GM19324 (cell line): ENCODE results near the gene ZNF740.

Source experiments
- ATAC-seq: cut with Tn5 transposase; IDR thresholded peaks from one replicate; pipeline ENCODE4 v1.9.1; 2021; ENCODE audit warnings: mild to moderate bottlenecking, moderate library complexity; ENCODE audit not compliant: unreplicated experiment, low FRiP score

The ZNF740 gene

DNA sequence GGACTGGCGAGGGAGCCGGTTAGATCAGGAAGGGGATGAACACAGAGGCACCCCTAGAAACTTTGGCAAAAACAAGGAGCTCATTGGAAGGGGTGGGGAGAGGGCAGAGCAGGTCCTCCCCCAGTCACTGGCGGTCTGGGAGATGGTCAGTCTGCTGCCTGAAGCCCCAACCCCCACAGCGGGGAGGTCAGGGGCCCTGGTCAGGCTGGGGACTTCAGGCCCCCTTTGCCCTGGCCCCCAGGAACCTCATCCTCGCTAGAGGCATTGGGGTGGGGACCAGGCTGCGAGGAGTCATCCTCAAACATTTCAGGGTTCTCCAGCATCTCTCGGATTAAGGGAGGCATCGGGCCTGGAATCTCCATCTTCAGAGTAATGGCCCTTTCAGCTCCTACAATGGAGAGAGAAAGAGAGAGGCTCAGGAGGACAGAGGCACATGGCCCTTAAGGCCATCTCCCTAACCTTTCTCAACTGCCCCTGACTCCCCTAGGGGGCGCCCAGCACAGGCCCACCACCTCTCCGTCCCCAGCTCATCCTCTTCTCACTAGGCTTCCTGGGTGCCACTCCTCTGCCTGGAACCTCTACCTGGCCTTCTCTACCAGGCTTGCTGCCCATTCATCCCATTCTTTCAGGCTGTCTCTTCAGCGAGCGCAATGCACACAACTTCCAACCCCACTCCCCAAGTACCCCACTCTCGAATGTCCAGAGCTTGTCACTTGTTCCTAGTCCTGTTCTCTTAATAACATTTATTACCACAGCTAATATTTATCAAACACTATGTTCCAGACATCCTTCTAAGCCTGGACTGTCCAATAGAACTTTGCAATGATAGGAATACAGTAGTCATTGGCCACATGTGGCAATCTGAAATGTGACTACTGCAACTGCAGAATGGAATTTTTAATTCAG is 31.2 kb downstream of the ZNF740 start:
- ATAC-seq: no peak

DNA sequence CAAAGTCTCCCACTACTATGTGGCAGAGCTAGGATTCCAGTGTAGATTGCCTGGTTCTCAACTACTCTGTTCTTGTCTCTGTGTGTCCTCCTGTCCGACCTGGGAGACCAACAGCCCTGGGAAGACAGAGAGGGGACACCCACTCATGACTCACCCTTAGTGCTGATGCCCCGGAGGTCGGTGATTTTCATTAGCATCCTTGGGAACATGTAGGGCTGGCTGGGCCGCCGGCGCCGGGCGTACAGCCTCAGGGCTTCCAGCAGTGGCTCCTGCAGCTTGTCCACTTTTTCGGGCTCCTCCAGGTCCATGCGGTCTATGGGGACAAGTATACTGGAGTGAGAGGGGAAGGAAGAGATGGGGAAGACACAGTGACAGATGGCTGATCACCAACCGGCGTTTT is 32.4 kb downstream of the ZNF740 start:
- no peak for ATAC-seq

DNA sequence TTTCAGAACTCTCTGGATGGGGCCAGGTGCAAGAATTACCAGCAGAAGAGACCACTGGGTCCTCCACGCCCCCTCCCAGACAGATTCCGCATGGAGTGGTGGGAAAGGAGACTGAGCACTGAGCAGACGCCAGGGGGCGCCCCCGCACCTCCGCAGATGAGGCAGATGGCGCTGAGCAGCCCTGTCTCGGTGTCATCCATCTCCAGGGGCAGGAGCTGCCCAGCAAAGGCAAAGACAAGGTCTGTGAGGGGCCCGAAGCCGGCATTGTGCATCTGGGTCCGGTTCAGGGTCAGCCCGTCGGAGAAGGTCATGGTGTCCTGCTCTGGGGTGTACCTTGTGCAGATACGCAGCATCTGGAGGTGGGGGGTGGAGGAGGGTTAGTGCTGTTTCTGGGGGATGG is 32.8 kb downstream of the ZNF740 start:
- ATAC-seq: no peak

DNA sequence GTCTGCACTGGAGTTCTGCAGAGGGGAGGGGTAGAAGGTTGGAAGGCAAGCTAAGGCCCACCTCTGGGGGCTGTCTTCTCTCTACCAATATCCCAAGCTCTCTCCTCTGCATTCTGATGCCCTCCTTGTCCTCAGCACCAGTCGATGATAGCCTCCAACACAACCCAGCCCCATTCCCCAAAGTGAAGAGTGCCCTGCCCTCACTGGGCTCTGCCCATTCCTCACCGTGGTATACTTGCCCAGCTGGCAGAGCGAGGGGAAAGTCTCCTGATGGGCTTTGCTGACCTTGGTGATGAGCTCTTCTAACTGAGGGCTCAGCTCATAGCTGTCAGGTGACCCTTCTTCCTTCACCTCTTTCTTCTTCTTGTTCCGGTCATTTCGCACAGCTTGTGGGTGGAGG is 33.7 kb downstream of the ZNF740 start:
- no peak for ATAC-seq

DNA sequence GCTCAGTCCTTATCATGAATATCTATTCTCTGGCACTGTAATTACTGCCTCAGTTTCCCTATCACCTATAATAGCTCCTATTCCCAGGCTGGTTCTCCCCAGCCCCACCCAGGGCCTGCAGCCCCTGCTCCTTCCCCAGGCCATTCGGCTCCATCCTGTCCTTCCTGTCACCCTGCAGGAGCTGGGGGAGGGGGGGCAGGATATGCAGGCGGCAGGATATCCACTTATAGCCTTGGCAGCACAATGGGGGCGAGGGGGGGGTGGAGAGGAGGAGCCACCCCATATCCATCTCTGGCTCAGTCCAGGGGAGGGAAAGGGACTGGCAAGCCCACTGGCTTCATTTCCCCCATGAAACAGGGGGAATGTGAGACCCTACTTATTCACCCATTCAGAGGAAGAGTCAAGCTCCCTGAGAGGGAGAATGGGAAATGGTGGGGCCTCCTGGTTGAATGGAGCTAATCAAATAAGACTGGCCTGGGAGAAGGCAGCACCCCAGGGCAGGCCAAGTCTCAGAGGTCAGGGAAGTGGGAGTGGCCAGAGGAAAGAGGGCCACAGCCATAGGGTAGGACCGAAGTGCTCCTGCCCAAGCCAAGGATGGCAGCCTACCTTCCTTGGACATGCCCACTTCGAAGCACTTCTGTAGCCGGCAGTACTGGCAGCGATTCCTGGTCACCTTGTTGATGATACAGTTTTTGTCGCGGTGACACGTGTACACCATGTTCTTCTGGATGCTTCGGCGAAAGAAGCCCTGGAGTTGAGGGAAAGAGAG is 34.3 kb downstream of the ZNF740 start:
- ATAC-seq: no peak

DNA sequence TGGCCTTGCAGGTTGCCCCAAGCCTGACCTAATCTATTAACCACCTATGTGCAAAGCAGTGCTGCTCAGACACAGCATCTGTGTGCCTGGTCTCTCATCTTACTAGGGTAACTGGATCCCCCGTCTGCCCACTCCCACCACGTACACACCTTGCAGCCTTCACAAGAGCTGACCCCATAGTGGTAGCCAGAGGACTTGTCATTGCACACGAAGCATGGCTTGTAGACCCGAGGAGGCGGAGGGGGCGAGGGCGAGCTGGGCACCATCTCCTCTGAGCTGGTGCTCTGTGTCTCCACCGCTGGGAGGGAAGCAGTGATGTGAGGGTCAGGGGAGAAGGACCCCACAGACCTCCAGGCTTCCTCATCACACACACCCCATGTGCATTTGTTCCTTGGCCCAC is 35.0 kb downstream of the ZNF740 start:
- no peak for ATAC-seq

DNA sequence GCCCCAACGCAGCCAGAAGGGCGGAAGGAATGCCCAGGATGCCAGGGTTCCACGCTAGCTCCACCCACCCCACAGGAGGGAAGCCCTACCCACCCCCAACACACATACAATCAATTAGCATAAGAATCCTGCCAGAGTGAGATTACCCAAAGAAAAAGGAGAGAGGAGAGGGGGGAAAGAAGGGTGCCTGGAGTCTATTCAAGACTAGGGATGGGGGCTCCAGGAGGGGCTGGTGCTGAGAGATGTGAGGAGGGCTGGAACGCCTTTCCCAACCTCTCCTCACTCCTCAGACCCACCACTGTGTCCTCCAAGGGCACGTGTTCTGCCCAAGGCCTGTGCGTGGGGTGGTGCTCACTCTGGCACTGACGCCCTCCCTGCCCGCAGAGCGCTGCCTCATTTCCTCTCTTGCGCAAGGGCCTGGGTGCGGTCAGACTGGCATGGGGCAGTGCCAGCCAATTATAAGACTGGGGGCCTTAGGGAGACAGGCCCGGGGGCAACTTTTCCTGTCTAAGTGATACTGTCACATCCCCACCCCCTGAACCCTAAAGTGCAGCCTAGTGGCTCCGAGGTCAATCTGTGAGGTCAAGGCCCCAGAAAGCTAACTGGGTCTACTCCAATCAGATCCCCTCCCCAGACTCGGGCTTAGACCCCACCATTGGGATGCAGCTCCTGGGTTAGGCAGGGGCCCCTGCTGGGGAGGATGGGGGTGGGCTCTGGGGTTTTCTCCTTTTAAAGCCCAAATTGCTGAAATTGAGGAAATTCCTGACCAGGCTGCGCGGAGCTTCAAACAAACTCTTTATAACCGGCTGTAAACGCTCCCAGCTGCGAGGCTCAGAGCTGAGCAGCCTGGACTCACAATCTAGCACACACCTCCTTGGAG is 36.8 kb downstream of the ZNF740 start:
- ATAC-seq: no peak

DNA sequence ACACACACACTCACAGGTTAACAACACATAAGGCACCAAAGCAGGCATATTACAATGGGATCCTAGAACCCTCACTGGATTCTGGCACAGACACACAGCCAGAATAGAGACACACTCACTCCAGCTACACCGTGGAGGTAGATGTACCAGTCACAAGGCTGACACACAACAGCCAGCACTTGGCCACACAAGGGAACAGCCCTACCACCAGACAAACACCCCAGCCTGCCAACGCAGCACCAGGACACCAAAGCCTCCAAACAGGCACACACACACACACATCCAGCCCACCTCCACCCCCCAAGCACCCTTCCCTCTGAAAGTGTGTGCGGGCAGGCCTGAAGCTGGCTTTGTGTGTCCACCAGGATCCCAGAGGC is 37.4 kb downstream of the ZNF740 start:
- ATAC-seq: no peak

DNA sequence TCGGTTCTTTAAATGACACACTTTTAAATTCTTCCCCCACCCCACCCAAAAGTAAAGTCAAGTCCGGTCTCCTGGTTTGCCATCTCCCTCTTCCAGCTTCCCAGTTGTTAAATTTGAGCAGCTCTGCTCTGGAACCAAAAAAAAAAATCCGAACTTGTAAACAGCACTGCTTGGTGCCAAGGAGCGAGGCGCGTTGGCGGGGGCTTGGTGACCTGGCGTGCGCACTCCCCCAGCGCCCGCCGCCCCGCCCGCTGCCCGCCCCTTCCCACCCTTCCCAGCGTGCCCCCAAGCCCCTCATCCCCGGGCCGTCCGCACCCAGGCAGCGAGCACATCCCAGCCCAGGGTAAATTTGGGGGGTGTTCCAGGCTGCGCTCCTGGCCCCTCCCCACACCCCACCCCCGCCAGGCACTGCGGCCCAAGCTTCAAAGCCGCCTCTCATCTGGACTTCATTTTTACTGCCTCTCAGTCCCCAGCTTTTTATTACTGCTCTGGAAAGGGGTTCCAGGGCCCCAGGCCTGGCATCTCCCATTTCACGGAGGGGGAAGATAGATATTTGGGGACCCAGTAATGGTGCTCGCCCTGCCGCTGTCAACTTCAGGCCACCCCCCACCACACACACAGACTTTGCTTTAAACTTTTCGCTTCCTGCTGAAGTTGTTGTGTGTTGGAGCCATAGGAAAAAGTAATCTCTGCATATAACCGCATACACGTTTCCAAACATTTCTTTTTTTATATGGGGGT is 38.2 kb downstream of the ZNF740 start:
- no peak for ATAC-seq

DNA sequence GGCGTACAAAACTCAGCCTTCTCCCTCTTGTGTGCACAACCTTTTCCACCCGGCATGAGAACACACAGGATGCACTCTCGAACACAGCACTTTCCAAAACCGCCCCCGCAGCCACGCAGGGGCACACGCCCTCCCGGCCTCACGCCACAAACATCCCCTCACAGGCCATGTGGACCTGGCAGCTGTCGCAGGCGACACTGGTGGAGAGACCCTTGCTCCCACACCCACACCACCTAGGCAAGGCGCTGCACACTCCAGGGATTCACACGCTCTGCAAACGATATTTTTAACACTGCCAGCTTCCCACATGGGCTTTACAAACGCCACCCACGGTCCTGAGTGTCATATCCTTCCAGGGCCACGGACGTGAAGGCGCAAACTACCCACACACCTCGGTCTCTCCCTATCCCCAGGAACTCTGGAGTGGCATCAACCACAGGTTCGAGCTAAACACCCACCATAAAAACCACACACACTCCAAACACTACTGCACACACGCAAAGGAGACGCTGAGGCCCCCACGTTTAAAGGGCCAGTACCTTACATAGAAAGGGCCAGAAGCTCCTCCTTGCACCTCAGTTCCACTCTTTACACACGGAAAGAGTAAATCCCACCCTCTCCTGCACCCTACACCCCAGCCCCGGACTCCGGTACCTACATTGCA is 38.9 kb downstream of the ZNF740 start:
- ATAC-seq: no peak

DNA sequence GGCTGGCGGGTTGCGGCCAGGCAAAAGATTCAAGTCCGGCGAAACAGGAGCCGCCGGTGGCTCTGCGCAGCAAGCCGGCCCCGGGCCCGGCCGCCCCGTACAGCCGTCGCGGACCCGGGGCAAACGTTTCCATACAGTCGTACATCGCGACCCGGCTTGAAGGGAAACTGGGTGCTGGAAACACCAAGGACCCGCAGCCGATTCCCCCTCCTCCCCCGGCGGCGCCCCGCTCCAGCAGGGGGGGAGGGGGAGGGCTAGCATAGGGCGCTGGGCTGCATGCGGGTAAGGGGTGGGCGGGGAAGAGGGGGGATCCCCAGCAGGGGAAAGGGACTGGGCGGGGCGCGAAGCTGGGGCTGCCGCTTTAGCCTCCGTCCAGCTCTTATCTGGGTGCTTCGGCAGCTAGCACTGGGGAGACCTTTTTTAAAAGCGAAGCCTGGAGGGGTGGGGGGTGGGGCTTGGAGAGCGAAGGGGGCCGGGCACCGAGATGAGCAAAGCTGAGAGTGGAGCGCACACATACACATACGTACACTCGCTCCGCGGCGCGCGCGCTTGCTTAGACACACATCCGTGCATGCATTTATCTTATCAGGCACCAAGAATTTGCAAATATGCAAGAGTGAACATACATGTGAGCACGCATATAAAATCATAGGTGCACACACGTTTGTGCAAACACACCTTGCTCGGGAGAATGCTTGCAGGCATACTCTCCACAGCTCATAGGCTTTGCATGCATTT is 39.6 kb downstream of the ZNF740 start:
- no peak for ATAC-seq

DNA sequence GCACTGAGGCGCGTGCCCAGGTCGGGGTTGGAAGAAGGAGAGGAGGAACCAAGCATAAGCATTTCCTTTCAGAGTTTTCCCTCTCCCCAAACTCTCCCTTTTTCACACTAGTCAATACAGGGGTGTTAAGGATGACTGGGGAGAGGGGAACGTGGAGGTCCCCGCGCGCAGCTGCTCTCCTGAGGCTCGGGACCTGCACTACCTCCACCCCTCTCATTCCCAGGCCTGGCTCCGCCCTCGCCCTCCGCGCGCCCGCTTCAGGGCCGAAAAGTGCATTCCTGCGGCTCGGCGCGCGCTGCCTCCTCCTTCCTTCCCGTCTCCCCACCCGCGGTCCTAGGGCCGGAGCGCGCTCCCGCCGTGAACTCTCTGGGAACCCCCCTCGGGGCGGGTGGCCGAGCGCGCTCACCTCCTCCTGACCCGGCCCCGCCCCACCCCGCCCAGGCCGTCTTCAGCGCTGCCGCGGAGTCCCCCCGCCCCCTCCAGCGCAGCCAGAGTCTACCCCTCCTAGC is 40.2 kb downstream of the ZNF740 start:
- ATAC-seq: no peak

DNA sequence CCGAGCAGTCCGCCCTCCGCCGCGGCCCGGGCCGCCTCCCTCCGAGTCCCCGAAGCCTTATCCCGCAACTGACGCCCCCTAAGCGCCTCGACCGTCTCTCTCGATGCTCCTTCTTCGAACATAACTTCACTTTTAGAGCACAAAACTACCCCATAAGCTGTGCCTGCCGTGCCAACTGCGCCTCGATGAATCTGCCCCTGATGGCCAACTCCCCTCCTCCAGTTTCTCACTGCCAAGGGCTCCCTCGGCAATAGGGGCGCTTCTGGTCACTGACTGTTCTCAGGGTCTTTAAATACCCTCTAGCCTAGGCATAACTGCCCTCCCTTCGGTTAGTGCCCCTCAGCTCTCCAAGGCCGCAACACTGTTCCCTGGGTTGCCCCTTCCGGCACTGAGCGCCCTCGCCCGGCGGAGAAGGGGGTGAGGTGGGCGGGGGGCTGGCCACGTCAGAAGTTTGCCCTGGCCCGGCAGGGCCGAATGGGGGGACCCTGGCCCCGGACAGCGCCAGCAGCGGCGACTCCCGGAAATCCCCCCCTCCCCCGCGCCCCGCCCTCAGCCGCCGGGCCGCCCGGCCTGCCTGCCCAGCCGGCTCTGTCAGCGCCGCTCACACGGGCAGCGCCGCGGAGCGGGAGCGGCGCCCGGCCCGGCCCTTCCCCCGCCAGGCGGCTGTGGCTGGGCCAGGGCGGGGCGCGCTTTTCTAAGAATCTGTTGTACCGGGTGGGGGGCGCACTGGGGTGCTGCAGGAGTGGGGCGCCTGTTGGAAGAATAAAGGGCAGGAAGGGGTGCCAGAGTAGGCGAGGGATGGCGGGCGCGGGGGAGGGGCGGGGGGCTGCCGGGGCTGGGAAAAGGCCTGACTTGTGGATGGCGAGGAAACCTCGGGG is 40.9 kb downstream of the ZNF740 start:
- no peak for ATAC-seq

DNA sequence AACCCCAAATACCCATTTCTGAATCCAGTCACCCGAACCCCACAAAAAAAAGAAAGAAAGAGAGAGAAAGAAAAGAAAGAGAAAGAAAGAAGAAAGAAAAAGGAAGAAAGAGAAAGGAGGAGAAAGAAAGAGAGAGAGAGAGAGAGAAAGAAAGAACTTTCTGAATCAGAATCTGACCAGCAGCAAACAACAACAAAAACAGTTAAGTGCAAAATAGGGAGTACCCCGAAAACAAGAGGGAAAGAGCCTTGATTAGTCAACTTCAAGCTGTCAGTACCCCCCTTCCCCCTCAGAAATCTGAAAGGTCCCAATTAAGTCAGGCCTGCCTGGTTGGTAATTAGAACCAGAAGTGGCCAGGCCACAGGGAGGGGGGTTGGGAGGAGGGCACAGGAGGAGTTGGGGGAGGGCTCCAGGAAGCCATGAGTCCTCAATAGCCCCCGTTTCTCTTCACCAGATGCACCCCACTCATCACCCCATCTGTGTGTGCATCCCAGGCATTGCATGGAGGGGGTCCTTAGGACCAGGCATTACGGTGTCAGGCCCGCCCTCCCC is 41.7 kb downstream of the ZNF740 start:
- ATAC-seq: no peak

DNA sequence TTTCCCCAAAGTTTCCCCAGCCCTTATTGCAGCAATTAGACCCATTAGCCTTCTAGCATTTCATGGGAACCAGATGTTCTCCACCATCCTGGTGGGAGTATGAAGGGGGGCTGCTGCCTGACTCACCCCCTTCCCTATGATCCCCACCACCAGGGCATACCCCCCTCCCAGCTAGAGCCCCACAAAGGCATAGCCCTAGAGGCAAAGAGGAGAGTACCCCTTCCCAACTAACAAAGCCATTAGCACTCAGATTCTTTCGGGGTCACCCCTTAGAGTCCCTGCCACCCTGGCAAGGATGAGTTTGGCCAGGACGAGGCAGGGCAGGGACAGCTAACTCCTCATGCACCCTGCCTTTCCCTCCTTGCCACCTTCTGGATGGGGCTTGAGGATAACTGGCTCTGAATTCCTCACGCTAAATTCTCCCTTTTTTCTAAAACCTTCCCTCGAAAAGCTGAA is 42.3 kb downstream of the ZNF740 start:
- no peak for ATAC-seq

DNA sequence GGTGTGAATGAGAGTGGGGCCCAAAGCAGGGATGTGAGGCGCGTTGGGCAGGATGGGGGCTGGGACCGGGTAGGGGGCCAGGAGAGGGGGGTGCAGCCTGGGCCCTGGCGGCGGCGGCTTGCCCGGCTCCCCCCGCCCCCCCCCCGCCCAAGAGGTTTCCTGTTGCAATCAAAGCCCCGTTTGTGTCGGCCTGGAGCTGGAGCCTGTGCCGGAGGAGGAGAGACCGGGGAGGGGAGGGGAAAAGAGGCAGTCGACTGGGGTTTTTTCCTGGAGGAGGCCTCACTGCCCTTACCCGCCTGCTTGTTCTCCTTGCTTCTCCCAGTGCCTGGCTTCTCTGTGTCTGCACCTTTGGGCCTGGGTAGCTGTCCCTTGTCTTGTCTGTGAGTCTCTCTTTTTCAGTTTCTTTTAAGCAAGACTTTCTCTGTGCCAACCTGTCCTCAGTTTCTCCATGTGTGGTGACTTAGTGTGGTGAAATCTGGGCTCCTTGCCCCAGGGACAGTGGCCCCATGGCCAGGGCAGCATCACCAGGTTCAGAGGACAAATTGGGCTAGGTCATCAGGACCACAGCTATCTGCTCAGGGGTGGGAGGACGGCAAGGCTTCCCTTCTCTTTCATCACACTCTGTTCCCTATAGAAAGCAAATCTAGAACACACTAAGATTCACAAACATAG is 43.0 kb downstream of the ZNF740 start:
- no peak for ATAC-seq
